GM21619 (cell line): ENCODE data around the gene KCTD7.
"Not testable (repeated sequence)": the region's sequence is repeated elsewhere in the genome, so short reads cannot be mapped to it uniquely, and the experiment has no call there.

Experiments used
- ATAC-seq: cut with Tn5 transposase; IDR thresholded peaks from one replicate; pipeline ENCODE4 v1.9.1; 2021; ENCODE audit not compliant: unreplicated experiment

Gene KCTD7

GRCh38 chr7:66628361-66629221 is at the start of gene KCTD7:
TSS of gene KCTD7 (plus strand) at chr7:66628881. CDS start at chr7:66629065, 184 bp downstream.
- peak; percentile 84 for ATAC-seq

GRCh38 chr7:66580380-66580779 is 48.3 kb upstream of the KCTD7 start:
- not testable (repeated sequence) for ATAC-seq

DNA sequence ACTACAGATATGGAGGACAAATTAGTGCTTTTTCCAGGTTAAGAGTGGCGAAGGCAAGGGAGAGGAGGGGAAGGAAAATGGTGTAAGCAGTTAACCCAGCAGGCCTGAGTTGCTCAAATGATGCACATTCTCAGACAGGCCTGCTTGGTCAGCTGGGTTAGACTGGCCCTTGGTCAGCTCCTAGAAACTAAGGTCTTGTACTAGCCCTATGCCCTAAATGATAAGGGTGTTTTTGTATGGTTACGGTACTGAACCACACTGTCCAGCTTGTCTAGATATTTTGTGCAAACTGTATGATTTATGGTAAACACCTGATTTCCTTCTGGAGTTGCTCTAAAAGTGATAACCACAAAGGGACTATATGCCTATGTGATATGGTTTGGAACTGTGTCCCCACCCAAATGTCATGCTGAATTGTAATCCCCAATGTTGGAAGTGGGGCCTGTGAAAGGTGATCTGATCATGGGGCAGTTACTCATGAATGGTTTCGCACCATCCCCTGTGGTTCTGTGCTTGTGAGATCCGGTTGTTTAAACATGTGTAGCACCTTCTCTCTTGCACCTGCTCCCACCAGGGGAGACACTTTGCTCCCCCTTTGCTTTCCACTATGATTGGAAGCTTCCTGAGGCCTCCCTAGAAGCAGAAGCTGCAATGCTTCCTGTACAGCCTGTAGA is 45.7 kb upstream of the KCTD7 start:
- ATAC-seq: not testable (repeated sequence)

- ATAC-seq: no peak
These were observed 45.1 kb upstream of the KCTD7 start for GRCh38 chr7:66583490-66584110.

- no peak for ATAC-seq
These were observed 42.5 kb upstream of the KCTD7 start for GRCh38 chr7:66586181-66586580.

DNA sequence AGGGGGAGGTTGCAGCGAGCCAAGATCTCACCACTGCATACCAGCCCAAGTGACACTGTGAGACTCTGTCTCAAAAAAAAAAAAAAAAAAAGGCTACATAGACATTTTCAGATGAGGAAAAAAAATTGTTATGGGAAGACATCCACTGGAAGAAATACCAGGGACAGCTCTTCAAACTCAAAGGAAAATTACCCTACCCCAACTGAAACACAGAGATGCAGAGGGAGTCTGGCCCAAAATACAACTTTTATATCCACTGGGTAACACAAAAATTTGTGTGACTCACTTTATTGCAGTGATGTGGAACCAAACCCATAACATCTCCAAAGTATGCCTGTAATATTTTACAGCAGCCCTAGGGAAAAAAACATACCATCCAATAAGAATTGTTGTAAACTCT is 40.5 kb upstream of the KCTD7 start:
- ATAC-seq: not testable (repeated sequence)

DNA sequence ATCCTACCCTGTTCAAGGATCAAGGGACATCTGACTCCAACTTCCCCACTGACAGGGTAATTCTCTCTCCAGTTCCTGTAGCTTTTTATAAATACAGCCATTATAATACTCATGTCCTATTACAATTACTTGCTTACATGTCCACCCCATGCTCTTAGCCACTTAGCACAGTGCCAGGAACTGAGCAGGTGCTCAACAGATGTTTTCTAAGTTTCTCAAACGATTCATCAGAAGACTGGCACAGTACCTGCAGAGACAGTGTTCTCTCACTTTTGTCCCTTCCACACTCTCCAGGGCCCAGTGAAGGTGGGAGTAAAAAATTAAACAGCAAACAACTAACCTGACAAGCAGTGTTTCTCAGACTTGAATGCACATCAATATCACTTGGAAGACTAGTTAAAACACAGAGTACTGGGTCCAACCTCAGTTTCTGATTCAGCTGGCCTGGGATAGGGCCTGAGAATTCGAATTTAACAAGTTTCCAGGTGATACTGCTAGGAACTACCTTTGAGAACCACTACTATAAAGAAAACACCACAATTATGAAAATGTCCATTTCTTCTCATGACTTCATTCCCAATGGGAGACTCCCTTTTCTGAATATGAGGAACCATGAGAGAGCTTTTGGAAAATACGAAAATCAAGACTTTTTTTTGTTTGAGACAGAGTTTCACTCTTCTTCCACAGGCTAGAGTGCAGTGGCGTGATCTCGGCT is 39.7 kb upstream of the KCTD7 start:
- ATAC-seq: not testable (repeated sequence)

DNA sequence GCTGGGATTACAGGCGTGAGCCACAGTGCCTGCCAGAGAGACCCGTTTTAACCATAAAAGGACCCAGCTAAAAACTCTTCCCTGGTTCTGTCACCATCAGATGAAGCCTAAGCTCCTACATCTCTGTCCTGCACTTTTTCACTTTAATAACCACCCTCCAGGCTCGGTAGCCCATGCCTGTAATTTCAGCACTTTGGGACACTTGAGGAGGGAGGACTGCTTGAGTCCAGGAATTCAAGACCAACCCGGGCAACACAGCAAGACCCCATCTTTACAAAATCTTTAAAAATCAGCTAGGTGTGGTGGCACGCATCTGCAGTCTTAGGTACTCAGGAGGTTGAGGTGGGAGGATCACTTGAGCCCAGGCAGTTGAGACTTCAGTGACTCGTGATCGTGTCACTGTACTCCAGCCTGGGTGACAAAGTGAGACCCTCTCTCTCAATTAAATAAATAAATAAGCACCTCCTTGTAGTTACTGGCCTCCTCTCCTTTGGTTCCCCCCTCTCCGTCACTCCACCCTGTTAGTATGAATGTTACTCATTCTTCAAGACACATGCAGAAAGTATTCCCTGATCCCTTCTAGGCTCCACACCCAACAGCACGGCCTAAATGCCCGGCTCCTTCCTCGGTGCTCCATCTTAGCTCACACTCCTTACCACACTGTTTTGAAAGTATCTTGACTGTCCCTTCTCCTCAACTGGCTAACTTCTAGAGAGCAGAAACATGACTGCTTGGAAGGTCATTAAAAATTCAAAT is 38.2 kb upstream of the KCTD7 start:
- not testable (repeated sequence) for ATAC-seq

GRCh38 chr7:66591058-66591798 is 37.5 kb upstream of the KCTD7 start:
- peak; percentile 13 for ATAC-seq

GRCh38 chr7:66591799-66592596 is 36.7 kb upstream of the KCTD7 start:
- peak; percentile 97 for ATAC-seq

DNA sequence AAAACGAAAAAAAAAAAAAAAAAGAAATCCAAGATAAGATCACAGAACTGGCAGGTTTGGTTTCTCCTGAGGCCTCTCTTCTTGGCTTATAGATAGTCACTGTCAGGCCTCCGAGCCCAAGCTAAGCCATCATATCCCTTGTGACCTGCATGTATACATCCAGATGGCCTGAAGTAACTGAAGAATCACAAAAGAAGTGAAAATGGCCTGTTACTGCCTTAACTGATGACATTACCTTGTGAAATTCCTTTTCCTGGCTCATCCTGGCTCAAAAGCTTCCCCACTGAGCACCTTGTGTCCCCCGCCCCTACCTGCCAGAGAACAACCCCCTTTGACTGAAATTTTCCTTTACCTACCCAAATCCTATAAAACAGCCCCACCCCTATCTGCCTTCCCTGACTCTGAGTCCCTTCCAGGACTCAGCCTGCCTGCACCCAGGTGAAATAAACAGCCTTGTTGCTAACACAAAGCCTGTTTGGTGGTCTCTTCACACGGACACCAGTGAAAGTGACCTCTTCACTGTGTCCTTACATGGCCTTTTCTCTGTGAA is 36.0 kb upstream of the KCTD7 start:
- peak; percentile 5 for ATAC-seq

- not testable (repeated sequence) for ATAC-seq
These were observed 34.6 kb upstream of the KCTD7 start for GRCh38 chr7:66594082-66594481.

DNA sequence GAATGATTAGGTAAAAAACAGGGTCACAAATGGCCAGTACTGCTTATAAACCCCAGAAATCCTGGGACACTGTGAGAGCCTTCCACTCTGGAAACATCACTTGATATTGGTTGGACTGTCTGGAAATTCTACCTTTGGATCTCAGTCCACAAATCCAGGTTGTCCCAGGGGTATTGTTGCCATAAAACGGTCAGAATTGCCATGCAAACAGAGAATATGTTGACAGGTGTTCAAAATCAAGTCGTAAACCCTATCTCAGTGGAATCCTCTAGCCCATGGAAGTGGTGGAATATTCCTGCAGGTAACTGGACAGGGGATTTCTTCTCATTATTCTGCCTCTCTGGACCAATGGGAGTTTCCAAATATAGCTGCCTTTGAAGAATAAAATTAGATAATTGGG is 31.2 kb upstream of the KCTD7 start:
- ATAC-seq: no peak

DNA sequence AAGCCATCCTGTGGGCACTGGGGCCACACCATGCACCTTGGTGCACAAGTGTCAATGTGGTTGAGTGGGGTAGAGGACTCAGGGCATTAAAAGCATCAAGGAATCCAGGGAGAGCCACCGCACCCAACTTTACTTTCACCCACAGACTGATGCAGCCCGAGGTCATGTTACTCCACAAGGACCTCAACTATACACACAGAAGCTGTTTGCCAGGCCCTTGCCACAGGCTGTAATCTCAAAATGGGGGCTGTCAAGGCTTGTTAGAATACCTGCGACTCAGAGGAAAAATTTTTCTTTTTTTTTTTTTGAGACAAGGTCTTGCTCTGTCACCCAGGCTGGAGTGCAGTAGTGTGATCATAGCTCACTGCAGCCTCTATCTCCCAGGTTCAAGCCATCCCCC is 26.5 kb upstream of the KCTD7 start:
- no peak for ATAC-seq

DNA sequence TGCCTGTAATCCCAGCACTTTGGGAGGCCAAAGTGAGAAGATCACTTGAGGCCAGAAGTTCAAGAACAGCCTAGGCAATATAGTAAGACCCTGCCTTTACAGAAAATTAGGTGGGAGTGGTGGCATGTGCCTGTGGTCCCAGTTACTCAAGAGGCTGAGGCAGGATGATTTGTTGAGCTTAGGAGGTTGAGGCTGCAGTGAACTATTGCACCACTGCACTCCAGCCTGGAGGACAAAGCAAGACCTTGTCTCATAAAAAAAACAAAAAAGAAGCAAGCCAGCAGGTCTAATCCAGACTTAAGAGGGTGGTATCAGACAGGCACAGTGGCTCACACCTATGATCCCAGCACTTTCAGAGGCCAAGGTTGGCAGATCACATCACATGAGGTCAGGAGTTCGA is 24.5 kb upstream of the KCTD7 start:
- ATAC-seq: no peak

DNA sequence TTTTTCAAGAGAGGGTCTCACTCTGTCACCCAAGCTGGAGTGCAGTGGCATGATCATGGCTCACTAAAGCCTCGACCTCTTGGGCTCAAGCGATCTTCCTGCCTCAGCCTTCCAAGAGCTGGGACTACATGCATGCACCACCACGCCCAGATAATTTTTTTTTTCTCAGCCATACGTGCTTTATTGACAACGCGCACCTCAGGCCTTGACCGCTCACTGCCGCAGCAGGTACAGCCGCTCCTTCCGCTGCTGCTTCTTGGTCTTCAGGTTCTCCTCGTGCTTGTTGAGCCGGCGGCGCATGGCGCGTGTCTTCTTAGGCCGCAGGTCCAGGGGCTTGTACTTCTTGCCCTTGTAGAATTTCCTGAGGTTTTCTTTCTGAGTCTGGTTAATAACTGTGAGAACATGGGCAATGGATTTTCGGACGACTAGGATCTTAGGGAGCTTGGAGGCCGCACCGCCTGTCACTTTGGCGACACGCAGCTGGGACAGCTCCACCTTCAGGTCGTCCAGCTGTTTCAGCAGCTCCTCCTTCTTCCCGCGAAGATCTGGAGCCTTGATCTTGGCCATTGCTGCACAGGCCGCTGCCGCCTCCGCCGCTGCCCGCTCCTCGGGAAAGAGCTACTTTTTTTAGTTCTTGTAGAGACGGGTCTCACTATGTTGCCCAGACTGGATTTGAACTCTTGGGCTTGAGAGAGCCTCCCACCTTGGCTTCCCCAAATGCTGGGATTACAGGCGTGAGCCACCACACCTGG is 22.0 kb upstream of the KCTD7 start:
- ATAC-seq: not testable (repeated sequence)

DNA sequence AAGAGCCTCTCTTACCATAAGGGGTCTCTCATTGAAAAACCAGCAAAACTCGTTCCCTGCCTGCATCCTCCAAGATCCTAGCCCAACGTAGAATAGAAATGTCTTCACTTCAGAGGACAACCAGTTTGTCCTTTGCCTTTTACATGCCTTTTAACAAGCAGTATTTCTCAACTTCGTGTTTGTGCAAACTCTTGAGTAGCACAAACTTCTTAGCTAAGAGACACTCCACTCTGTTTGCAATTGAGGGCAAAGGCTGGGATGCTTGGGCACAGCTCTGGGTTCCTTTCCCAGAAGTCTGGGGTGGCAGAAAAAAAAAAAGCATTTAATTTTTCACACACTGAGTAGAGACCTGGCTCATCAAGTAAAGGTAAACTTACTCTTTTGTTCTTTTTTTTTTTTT is 19.5 kb upstream of the KCTD7 start:
- ATAC-seq: no peak

GRCh38 chr7:66614596-66614995 is 14.1 kb upstream of the KCTD7 start:
- ATAC-seq: not testable (repeated sequence)
